PC-9 (cell line): Measurements from ENCODE around the gene TMEM89. TPM values are rescaled to one million over a fixed set of nuclear protein-coding genes. Genes with fewer than 3 reads are reported as not detected.

ENCODE experiments used
- BruUV-seq: library from RNA; stranded (reverse); fragments of 400-500 nt; replicated peaks from 2 replicates; lab custom pipeline; 2021; lab: Mats Ljungman, UMichigan
- CTCF ChIA-PET: fragments of 300-600 bp; sonication (Branson Sonifier 250); formaldehyde crosslinking; loops from one replicate; lab custom pipeline; 2022; ENCODE audit warnings: antibody characterized with exemption; lab: Charles Lee
- POLR2A ChIA-PET: fragments of 300-600 bp; sonication (Branson Sonifier 250); formaldehyde crosslinking; loops from one replicate; lab custom pipeline; 2022; ENCODE audit warnings: antibody characterized with exemption; ENCODE audit not compliant: unreplicated experiment; lab: Charles Lee
- DNase-seq, 2 experiments: peaks; one replicate each; pipeline versions ENCODE4 v3.0.0 to v3.0.0-alpha.2; 2015 to 2022; ENCODE audit warnings: mixed read lengths in 1 of 2
- H2AFZ ChIP-seq: fragments of 200-600 bp; sonication (generic); 2 replicates; pipeline ENCODE4 v1.8.1; 2017; ENCODE audit warnings: antibody characterized with exemption
- H3F3A ChIP-seq: fragments of 200-600 bp; sonication (generic); 2 replicates; pipeline ENCODE4 v1.8.1; 2017; ENCODE audit warnings: antibody characterized with exemption, mild to moderate bottlenecking, low read depth; ENCODE audit not compliant: insufficient read depth
- H3K27ac ChIP-seq: fragments of 200-600 bp; sonication (generic); 2 replicates; pipeline ENCODE4 v1.6.1; 2016; ENCODE audit warnings: mixed run types
- H3K27me3 ChIP-seq: fragments of 200-600 bp; sonication (generic); 2 replicates; pipeline ENCODE4 v1.6.1; 2016; ENCODE audit warnings: low read depth, mixed run types; ENCODE audit not compliant: insufficient read depth
- H3K36me3 ChIP-seq: fragments of 200-600 bp; sonication (generic); 2 replicates; pipeline ENCODE4 v1.6.1; 2016; ENCODE audit warnings: low read depth, mixed run types
- H3K4me1 ChIP-seq: fragments of 200-600 bp; sonication (generic); replicated peaks from 2 replicates; pipeline ENCODE4 v1.6.1; 2016; ENCODE audit warnings: mixed run types; ENCODE audit not compliant: insufficient read depth
- H3K4me2 ChIP-seq: fragments of 200-600 bp; sonication (generic); 2 replicates; pipeline ENCODE4 v1.6.1; 2017; ENCODE audit warnings: mixed run types
- H3K4me3 ChIP-seq: fragments of 200-600 bp; sonication (generic); 2 replicates; pipeline ENCODE4 v1.6.1; 2016; ENCODE audit warnings: mixed run types
- H3K79me2 ChIP-seq: fragments of 200-600 bp; sonication (generic); 2 replicates; pipeline ENCODE4 v1.6.1; 2017; ENCODE audit warnings: low read depth, mixed run types
- H3K9me2 ChIP-seq: fragments of 200-600 bp; sonication (generic); 2 replicates; pipeline ENCODE4 v1.8.1; 2017; ENCODE audit warnings: mild to moderate bottlenecking; ENCODE audit not compliant: insufficient read depth
- H3K9me3 ChIP-seq: fragments of 200-600 bp; sonication (generic); 2 replicates; pipeline ENCODE4 v1.8.1; 2016; ENCODE audit warnings: low read depth; ENCODE audit not compliant: insufficient read depth
- H4K20me1 ChIP-seq: fragments of 200-600 bp; sonication (generic); 2 replicates; pipeline ENCODE4 v1.8.1; 2017; ENCODE audit not compliant: insufficient read depth
- CTCF ChIP-seq: fragments of 200-600 bp; sonication (generic); conservative IDR thresholded peaks from 2 replicates; pipeline ENCODE4 v1.6.1; 2017; ENCODE audit warnings: mixed run types, antibody characterized with exemption, mild to moderate bottlenecking, moderate library complexity
- EZH2 ChIP-seq: fragments of 200-600 bp; sonication (generic); IDR thresholded peaks from 2 replicates; pipeline ENCODE4 v1.8.0; 2017; ENCODE audit warnings: antibody characterized with exemption, low read depth
- intact Hi-C: fragments of 100-400 bp; cut with micrococcal nuclease; formaldehyde crosslinking; loops from one replicate; pipeline ENCODE4 v1.10.0; 2022; ENCODE audit not compliant: unreplicated experiment
- total RNA-seq: library from RNA; stranded (reverse); gene quantifications from 2 replicates; pipeline ENCODE4 v1.2.3, GENCODE V29; 2021

The TMEM89 gene
- total RNA-seq, 1 experiment from 2014 or later: not detected

GRCh38 chr3:48625600-48625999 is 4.0 kb upstream of the TMEM89 start:
- no peak for DNase-seq
- ChIA-PET POLR2A (no interaction called here), CTCF (no interaction called here)
- Histone ChIP-seq H4K20me1 (no peaks in the 10 kb centered on the region), H3K79me2 (no peaks in the 10 kb centered on the region), H3K4me2 (no peak overlapping the region), H3K27ac (no peak overlapping the region), H3K9me2 (no peaks in the 10 kb centered on the region), H3K4me3 (no peak overlapping the region), H3K36me3 (no peaks in the 10 kb centered on the region), H3F3A (no peaks in the 10 kb centered on the region), H3K27me3 (no peaks in the 10 kb centered on the region), H3K9me3 (no peaks in the 10 kb centered on the region), H3K4me1 (no peaks in the 10 kb centered on the region), H2AFZ (no peak overlapping the region)
- intact Hi-C loops: no loop called here
- BruUV-seq: no TSS peak
- no peak for TF ChIP-seq CTCF
- no peak for TF ChIP-seq EZH2

GRCh38 chr3:48624767-48625166 is 3.2 kb upstream of the TMEM89 start:
- Histone ChIP-seq H3K27ac (no peak overlapping the region), H4K20me1 (no peaks in the 10 kb centered on the region), H3F3A (no peaks in the 10 kb centered on the region), H3K9me2 (no peaks in the 10 kb centered on the region), H3K36me3 (no peaks in the 10 kb centered on the region), H3K9me3 (no peaks in the 10 kb centered on the region), H3K4me1 (no peaks in the 10 kb centered on the region), H3K4me3 (no peak overlapping the region), H3K27me3 (no peaks in the 10 kb centered on the region), H2AFZ (no peak overlapping the region), H3K4me2 (no peak overlapping the region), H3K79me2 (no peaks in the 10 kb centered on the region)
- ChIA-PET CTCF (no interaction called here), POLR2A (no interaction called here)
- BruUV-seq: no TSS peak
- intact Hi-C loops: no loop called here
- TF ChIP-seq EZH2: no peak
- no peak for TF ChIP-seq CTCF
- no peak for DNase-seq

- Histone ChIP-seq H3K4me1 (no peaks in the 10 kb centered on the region), H3K27ac (no peak overlapping the region), H3F3A (no peaks in the 10 kb centered on the region), H2AFZ (no peak overlapping the region), H3K79me2 (no peaks in the 10 kb centered on the region), H3K9me3 (no peaks in the 10 kb centered on the region), H3K36me3 (no peaks in the 10 kb centered on the region), H3K4me2 (no peak overlapping the region), H3K9me2 (no peaks in the 10 kb centered on the region), H4K20me1 (no peaks in the 10 kb centered on the region), H3K27me3 (no peaks in the 10 kb centered on the region), H3K4me3 (no peak overlapping the region)
- TF ChIP-seq CTCF (no peak), EZH2 (no peak)
- DNase-seq: no peak
- CTCF ChIA-PET: interaction anchor here (0.6 to 0.7 kb wide), 2 partner anchors 188 to 817 kb away, joined by 5 to 6 read pairs; no protein-coding TSS in a partner anchor
- no TSS peak for BruUV-seq
- intact Hi-C loops: no loop called here
- POLR2A ChIA-PET: no interaction called here
Measured at GRCh38 chr3:48623851-48624547, 2.4 kb upstream of the TMEM89 start.
